ENCODE results near the gene GALNT10.

DNA sequence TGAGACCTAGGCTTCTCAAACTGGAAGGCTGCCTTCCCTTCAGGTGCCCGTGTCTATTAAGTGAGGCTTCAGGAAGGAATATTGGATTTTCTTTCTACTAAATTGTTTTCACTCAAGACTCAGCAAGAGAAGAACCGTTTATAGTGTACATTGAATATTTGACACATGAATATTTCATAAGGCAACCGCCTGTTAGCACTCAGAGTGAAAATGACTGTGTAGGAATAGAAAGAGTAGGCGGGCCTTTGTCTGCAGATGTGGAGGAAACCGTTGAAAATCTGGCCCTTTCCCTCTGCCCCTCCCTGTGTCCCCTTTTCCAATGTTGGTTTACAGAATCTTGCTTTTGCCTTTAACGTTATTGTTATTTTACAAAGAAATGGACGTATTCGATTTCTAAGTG is 261.4 kb downstream of the GALNT10 start:
- TF ChIP-seq, protein P1, sequence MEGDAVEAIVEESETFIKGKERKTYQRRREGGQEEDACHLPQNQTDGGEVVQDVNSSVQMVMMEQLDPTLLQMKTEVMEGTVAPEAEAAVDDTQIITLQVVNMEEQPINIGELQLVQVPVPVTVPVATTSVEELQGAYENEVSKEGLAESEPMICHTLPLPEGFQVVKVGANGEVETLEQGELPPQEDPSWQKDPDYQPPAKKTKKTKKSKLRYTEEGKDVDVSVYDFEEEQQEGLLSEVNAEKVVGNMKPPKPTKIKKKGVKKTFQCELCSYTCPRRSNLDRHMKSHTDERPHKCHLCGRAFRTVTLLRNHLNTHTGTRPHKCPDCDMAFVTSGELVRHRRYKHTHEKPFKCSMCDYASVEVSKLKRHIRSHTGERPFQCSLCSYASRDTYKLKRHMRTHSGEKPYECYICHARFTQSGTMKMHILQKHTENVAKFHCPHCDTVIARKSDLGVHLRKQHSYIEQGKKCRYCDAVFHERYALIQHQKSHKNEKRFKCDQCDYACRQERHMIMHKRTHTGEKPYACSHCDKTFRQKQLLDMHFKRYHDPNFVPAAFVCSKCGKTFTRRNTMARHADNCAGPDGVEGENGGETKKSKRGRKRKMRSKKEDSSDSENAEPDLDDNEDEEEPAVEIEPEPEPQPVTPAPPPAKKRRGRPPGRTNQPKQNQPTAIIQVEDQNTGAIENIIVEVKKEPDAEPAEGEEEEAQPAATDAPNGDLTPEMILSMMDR (IDR thresholded peaks at IDR 0.05) = no peak
- no peak for TF ChIP-seq EZH2phosphoT487 (IDR thresholded peaks at IDR 0.05)
